B cell (primary cell): ENCODE data around the gene CACHD1. TPM values are rescaled to one million over a fixed set of nuclear protein-coding genes. Genes with fewer than 3 reads are reported as not detected.

Source experiments
- ATAC-seq: fragments of 200-7000 bp; cut with Tn5 transposase; one replicate; pipeline ENCODE4 v1.10.0; 2021; ENCODE audit warnings: low read depth, mild to moderate bottlenecking, moderate number of reproducible peaks, moderate library complexity
- CTCF ChIA-PET: fragments of 350-600 bp; sonication (Branson Sonifier 250); formaldehyde crosslinking; loops from one replicate; lab custom pipeline; 2021; ENCODE audit warnings: antibody characterized with exemption, inconsistent platforms; lab: Charles Lee
- POLR2A ChIA-PET: fragments of 350-600 bp; sonication (Branson Sonifier 250); formaldehyde crosslinking; loops from one replicate; lab custom pipeline; 2021; ENCODE audit warnings: antibody characterized with exemption; lab: Charles Lee
- DNase-seq: peaks from one replicate; pipeline ENCODE4 v3.0.0; 2013
- H2AFZ ChIP-seq: 2 replicates; pipeline ENCODE4 v1.6.1; 2012; ENCODE audit warnings: mild to moderate bottlenecking, low read depth, low read length; ENCODE audit not compliant: insufficient read depth, poor library complexity, severe bottlenecking
- H3K27ac ChIP-seq, 2 donors: 1 replicate in 1 of 2; 2 replicates in 1 of 2; pipeline ENCODE4 v1.5.1; 2012 to 2013; ENCODE audit warnings: low read length in 2 of 2, mild to moderate bottlenecking in 2 of 2, moderate library complexity in 1 of 2
- H3K27me3 ChIP-seq, 4 experiments: fragments of 200-600 bp in 1 of 4; sonication (generic) in 1 of 4; replicated peaks in 1 of 4; 1 replicate in 2 of 4; 2 replicates in 2 of 4; pipeline versions ENCODE4 v1.6.1 to v1.7.0; 2013 to 2016; ENCODE audit warnings: low read length in 3 of 4, mild to moderate bottlenecking in 2 of 4, mixed read lengths in 1 of 4, moderate library complexity in 1 of 4; ENCODE audit not compliant: insufficient read depth in 4 of 4, control insufficient read depth in 3 of 4; ENCODE audit errors: control extremely low read depth in 1 of 4
- H3K36me3 ChIP-seq, 2 experiments: replicated peaks in 1 of 2; 1 replicate in 1 of 2; 2 replicates in 1 of 2; pipeline versions ENCODE4 v1.6.1 to v1.7.1; 2013; ENCODE audit warnings: low read length in 1 of 2; ENCODE audit not compliant: insufficient read depth in 2 of 2, control insufficient read depth in 1 of 2; ENCODE audit errors: control extremely low read depth in 1 of 2, extremely low read depth in 1 of 2
- H3K4me1 ChIP-seq, 2 donors: fragments of 200-600 bp in 1 of 2; sonication (generic) in 1 of 2; 1 replicate in 1 of 2; 2 replicates in 1 of 2; pipeline versions ENCODE4 v1.5.1 to v1.6.1; 2013 to 2017; ENCODE audit warnings: low read length in 2 of 2; ENCODE audit not compliant: control insufficient read depth in 2 of 2, insufficient read depth in 2 of 2
- H3K4me2 ChIP-seq: replicated peaks from 2 replicates; pipeline ENCODE3; 2012; ENCODE audit warnings: mild to moderate bottlenecking, low read depth, low read length; ENCODE audit not compliant: poor library complexity, severe bottlenecking
- H3K4me3 ChIP-seq, 5 experiments: fragments of 200-600 bp in 1 of 5; sonication (generic) in 1 of 5; 1 replicate in 3 of 5; 2 replicates in 2 of 5; pipeline versions ENCODE4 v1.5.1 to v1.7.0; 2011 to 2016; ENCODE audit warnings: low read length in 4 of 5, mild to moderate bottlenecking in 4 of 5, low read depth in 2 of 5, control low read depth in 1 of 5, moderate library complexity in 1 of 5; ENCODE audit not compliant: insufficient read depth in 1 of 5; ENCODE audit errors: control extremely low read depth in 1 of 5, extremely low read depth in 1 of 5
- H3K79me2 ChIP-seq: fragments of 200-600 bp; sonication (generic); one replicate; pipeline ENCODE4 v1.6.0; 2016; ENCODE audit warnings: low read length; ENCODE audit not compliant: control insufficient read depth, insufficient read depth
- H3K9ac ChIP-seq: fragments of 200-600 bp; sonication (generic); 2 replicates; pipeline ENCODE4 v1.6.1; 2017; ENCODE audit warnings: mild to moderate bottlenecking, low read length, moderate library complexity
- H3K9me3 ChIP-seq, 3 donors: one replicate each; pipeline versions ENCODE4 v1.6.1 to v1.7.1; 2013; ENCODE audit warnings: low read length in 2 of 3; ENCODE audit not compliant: control insufficient read depth in 2 of 3, insufficient read depth in 1 of 3; ENCODE audit errors: control extremely low read depth in 1 of 3
- H4K20me1 ChIP-seq: 2 replicates; pipeline ENCODE4 v1.6.0; 2012; ENCODE audit warnings: mild to moderate bottlenecking, low read length; ENCODE audit not compliant: insufficient read depth, control insufficient read depth, poor library complexity, severe bottlenecking
- H3K27ac Mint-ChIP-seq: one replicate; pipeline ENCODE4 v1.8.0; 2021; ENCODE audit warnings: mixed read lengths
- H3K27me3 Mint-ChIP-seq: one replicate; pipeline ENCODE4 v1.8.0; 2021; ENCODE audit warnings: mixed read lengths
- H3K4me1 Mint-ChIP-seq: one replicate; pipeline ENCODE4 v1.8.0; 2021; ENCODE audit warnings: mixed read lengths
- H3K4me3 Mint-ChIP-seq: one replicate; pipeline ENCODE4 v1.8.0; 2021; ENCODE audit warnings: mixed read lengths
- H3K9me3 Mint-ChIP-seq: one replicate; pipeline ENCODE4 v1.8.0; 2022; ENCODE audit warnings: mixed read lengths; ENCODE audit not compliant: insufficient read depth
- CTCF ChIP-seq: fragments of 200-600 bp; IDR thresholded peaks from one replicate; pipeline ENCODE4 v1.8.0; 2022; ENCODE audit warnings: antibody characterized with exemption, mild to moderate bottlenecking
- EZH2 ChIP-seq: IDR thresholded peaks from 2 replicates; pipeline ENCODE4 v1.6.1; 2012; ENCODE audit warnings: borderline replicate concordance, low read depth, mild to moderate bottlenecking, moderate library complexity, low read length; ENCODE audit not compliant: insufficient read depth, poor library complexity, severe bottlenecking
- WGBS: methylation state at CpG from one replicate; pipeline ENCODE4 v1.1.5; 2013; ENCODE audit warnings: missing lambda C conversion rate; ENCODE audit not compliant: insufficient coverage; 5-methylcytosine and 5-hydroxymethylcytosine counted together
- intact Hi-C: fragments of 100-400 bp; cut with micrococcal nuclease; formaldehyde crosslinking; loops from one replicate; pipeline ENCODE4 v1.10.0; 2022
- polyA plus RNA-seq: library from polyadenylated mRNA; depleted of rRNA; stranded (reverse); fragments of >200 nt; gene quantifications from 2 replicates; pipeline ENCODE4 v1.2.3, GENCODE V29; 2012
- total RNA-seq, 2 donors: library from RNA; stranded (reverse); fragments of 120-200 nt in 1 of 2; gene quantifications; 1 replicate in 1 of 2; 2 replicates in 1 of 2; pipeline versions ENCODE4 v1.2.3 to v1.2.4, GENCODE V29; 2013 to 2022

The CACHD1 gene
- total and polyA plus RNA-seq, 2 donors (not counting 1 experiment from before 2014, with no cell fraction given): not detected

- H3K9ac ChIP-seq: peak overlapping the region; percentile 53
- H3K4me3 ChIP-seq: peak overlapping the region in 3 of 5 experiments; percentile 40 to 51 (median 41)
- Mint-ChIP-seq H3K27ac (no peak overlapping the region), H3K4me1 (peaks cover 18% of the 10 kb centered on the region), H3K9me3 (no peaks in the 10 kb centered on the region), H3K4me3 (peak overlapping the region; percentile 66), H3K27me3 (peaks cover 61% of the 10 kb centered on the region)
- H2AFZ ChIP-seq: peak overlapping the region; percentile 63
- no peaks in the 10 kb centered on the region for H3K79me2 ChIP-seq
- ATAC-seq: no peak
- peak overlapping the region; percentile 80 for H3K4me2 ChIP-seq
- H3K27me3 ChIP-seq: peaks cover 0 to 40% (median 20%) of the 10 kb centered on the region in 4 experiments
- no peak overlapping the region for H3K27ac ChIP-seq
- TF ChIP-seq EZH2 (no peak), CTCF (no peak)
- H4K20me1 ChIP-seq: no peaks in the 10 kb centered on the region
- ChIA-PET CTCF (no interaction called here), POLR2A (no interaction called here)
- intact Hi-C loops: no loop called here
- H3K4me1 ChIP-seq: peaks cover 18% of the 10 kb centered on the region in 2 donors
- H3K9me3 ChIP-seq: peaks cover 0 to 9% (median 0%) of the 10 kb centered on the region in 3 donors
- peak; percentile 12 for DNase-seq
- H3K36me3 ChIP-seq: no peaks in the 10 kb centered on the region
- WGBS: 16% methylated on average over 23 of the region's 28 CpGs
These were observed 583 bp upstream of the CACHD1 start for GRCh38 chr1:64469116-64469976.

GRCh38 chr1:64470665-64471217 lies 812 bp downstream of the CACHD1 start:
- DNase-seq: peak; percentile 25
- H3K4me2 ChIP-seq: peak overlapping the region; percentile 80
- H3K9ac ChIP-seq: peak overlapping the region; percentile 53
- under 1% methylated on average over 43 of the region's 43 CpGs for WGBS
- no peak overlapping the region for H3K27ac ChIP-seq
- H4K20me1 ChIP-seq: no peaks in the 10 kb centered on the region
- peak overlapping the region in 3 of 5 experiments; percentile 33 to 41 (median 40) for H3K4me3 ChIP-seq
- H2AFZ ChIP-seq: peak overlapping the region; percentile 63
- no peaks in the 10 kb centered on the region for H3K36me3 ChIP-seq
- H3K27me3 ChIP-seq: peaks cover 0 to 40% (median 20%) of the 10 kb centered on the region in 4 experiments
- peaks cover 18% of the 10 kb centered on the region in 2 donors for H3K4me1 ChIP-seq
- ChIA-PET CTCF (no interaction called here), POLR2A (no interaction called here)
- H3K9me3 Mint-ChIP-seq: no peaks in the 10 kb centered on the region
- intact Hi-C loops: no loop called here
- TF ChIP-seq EZH2 (no peak), CTCF (no peak)
- H3K27me3 Mint-ChIP-seq: peaks cover 57% of the 10 kb centered on the region
- ATAC-seq: no peak
- H3K4me1 Mint-ChIP-seq: peaks cover 18% of the 10 kb centered on the region
- H3K9me3 ChIP-seq: peaks cover 0 to 9% (median 0%) of the 10 kb centered on the region in 3 donors
- no peak overlapping the region for H3K27ac Mint-ChIP-seq
- H3K4me3 Mint-ChIP-seq: peak overlapping the region; percentile 82
- H3K79me2 ChIP-seq: no peaks in the 10 kb centered on the region
